ENCODE measurements around the gene PGM1.

PGM1 gene

GRCh38 chr1:63632110-63632509, 38.9 kb downstream of the PGM1 start:
- no peak for DNase-seq

GRCh38 chr1:63633281-63633680, 40.1 kb downstream of the PGM1 start:
- DNase-seq: no peak

- DNase-seq: no peak
These were observed 41.3 kb downstream of the PGM1 start for GRCh38 chr1:63634471-63634870.

DNA sequence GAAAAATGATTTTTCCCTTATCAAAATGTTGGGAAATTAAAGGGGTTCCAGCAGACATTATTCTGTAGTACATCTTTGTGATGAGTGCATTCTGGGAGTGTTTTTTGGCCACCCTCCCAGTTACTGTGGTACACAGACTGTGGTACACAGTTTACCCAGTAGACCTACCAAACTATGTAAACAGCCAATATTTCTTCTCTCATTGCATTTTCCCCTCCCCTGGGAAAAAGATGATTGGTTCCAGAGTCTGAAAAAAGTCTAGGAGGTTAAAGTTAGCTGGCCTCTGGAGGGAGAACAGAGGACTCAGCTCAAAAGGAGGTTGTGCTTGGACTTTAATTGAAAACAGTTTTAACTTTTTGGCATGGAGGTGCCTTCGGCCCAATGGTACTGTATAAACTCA, 42.5 kb downstream of the PGM1 start:
- DNase-seq: no peak

- DNase-seq: no peak
These were observed 43.2 kb downstream of the PGM1 start for GRCh38 chr1:63636192-63637105.

DNA sequence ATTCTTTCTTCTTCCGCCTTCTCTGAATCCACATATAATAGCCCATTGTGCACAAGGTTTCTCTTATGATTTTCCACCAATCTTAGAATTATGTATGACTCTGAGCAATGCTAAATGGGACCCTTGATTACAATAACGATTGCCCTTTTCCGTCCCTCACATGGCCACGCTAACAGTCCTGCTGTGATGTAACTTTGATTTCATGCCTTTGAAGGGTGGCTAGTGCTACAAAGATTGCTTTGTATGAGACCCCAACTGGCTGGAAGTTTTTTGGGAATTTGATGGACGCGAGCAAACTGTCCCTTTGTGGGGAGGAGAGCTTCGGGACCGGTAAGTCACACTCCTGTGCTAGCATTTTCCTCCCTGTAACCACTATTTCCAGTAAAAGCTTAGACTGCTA, 45.3 kb downstream of the PGM1 start:
- no peak for DNase-seq

- DNase-seq: no peak
These were observed 45.7 kb downstream of the PGM1 start for GRCh38 chr1:63638875-63639274.

DNA sequence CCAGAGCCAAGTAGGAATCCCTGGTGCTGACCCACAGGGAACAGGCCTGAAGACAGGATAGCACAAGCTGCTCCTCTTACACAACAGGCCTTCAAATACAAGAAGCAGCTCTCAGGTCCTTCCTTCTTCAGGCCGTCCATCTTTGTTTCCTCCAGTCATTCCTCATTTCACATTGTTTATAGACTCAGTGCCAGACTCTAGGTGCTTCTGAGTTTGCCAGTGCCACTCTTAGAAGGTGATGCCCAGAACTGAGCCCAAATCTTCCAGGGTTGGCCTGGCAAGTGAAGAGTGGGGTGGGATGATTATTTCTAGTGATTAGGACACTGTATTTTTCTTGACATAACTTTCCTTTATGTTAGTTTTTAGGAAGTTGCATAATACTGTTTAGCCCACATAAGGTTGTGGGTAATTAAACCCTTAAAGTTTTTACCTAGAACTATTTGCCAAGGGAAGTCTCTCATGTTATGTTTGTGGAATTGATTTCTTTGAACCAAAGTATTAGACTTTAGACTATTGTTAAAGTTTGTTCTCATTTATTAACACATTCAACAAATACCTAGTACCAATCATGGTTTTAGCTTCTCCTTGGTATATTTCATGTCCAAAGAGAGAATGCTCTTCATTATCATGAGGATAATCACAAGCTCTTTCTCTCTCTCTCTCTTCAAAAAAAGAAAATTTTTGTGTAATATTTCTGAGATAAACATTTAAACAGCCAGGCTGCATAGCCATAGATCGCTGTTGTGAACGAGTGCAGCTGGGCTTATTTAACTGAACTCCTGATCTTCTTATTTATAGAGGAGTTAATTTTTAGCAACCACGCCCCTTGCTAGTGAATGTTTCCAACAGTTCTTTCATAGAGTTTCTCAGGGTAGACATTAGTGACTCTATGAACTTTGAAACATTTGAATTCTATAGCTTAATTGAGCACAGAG, 47.7 kb downstream of the PGM1 start:
- DNase-seq: no peak

- no peak for DNase-seq
These were observed 48.4 kb downstream of the PGM1 start for GRCh38 chr1:63641615-63642014.

DNA sequence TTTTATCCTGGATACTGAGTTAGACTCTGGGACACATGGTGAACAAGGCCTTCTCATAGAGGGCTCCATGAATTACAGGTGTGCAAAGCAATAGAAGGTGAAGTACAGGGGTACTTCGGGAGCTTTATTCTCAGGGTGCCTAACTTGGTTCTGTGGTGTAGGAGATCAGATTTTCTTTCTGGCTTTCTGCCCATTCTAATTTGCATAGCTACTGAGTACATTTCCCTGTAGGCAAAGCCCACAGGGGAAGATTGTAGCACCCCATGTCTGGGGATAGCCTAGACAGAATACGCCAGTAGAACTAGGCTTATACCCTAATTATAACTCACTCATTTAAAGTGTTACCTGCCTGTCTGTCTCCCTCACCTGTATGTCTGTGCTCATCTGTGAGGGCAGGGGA, 49.7 kb downstream of the PGM1 start:
- DNase-seq: no peak

GRCh38 chr1:63643517-63643916, 50.3 kb downstream of the PGM1 start:
- no peak for DNase-seq

DNA sequence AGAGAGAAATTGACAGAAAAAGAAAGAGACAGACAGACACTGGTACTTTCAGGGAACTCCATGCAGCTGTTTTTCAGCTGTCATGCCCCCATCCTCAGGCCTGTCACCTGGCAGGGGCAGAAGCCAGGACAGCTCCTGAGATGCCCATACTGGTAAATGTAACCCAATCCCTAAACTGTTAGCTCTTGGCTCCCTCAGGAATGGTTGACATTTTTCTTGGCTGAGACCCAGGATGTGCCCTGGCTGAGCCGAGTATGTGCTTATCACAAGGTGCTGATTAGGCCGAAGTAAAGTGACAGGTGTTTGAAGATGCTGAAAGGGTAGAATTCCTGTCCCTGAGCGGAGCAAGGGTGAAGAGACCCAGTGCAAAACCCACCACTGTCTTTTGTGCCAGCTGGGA, 50.7 kb downstream of the PGM1 start:
- DNase-seq: no peak

DNA sequence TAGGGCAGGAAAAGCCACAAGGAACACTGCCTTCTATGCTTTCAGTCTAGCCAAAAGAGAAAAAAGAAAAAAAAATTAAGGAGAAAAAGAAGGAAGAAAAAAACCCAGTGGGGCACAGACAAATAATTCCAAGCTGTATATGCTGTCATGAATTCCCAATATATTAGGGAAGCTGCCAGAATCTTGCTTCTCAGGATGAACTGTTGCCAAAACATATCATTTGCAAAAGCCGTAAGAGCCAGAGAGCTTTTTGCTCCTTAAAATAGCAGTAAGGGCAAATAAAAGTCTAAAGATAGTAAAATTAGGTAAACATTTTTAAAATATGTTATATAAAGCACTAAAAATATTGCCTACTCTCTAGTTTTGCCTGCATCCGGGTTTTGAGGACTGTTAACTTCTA, 52.1 kb downstream of the PGM1 start:
- DNase-seq: no peak

DNA sequence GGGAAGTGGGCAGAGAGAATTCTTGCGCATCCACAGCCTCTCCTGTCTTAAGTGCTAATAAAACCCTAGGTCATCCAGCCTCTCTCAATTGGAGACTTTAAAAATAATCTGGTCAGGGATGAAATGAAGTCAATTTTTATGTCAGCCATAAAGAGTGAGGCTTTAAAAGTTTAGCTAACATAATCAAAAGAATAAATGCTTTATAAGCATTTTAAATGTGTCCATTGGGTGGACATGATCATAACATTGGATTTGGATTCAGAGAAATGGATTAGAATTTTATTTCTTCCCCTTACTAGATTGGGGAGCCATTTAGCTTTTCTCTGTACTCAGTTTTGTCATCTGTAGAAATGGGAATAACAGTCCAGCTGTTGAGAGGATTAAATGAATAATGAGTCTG, 55.5 kb downstream of the PGM1 start:
- no peak for DNase-seq

DNA sequence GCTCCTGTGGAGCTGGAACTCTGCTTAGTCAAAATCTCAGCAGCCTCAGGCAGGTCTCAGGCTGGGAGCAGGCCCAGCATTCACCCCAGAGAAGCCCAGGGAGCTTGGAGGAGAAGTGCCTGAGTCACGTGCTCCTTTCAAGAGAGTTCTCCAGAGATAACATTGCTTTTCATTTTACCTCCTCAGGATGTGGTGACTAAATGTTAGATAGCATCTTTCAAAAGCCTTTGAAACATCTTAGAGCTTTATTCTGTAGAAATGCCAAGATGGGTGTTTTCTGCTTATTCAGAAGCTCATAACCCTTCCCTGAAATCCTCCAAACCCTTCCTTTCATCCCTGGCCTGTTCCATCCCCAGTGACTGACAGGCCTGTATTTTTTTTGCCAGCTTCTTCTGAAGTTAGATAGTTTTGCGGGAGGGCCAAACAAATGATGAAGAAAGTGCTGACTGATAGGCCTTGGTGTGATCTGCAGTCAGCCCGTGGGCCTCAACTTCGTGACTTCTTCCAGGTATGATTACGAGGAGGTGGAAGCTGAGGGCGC, 58.0 kb downstream of the PGM1 start:
- DNase-seq: no peak

DNA sequence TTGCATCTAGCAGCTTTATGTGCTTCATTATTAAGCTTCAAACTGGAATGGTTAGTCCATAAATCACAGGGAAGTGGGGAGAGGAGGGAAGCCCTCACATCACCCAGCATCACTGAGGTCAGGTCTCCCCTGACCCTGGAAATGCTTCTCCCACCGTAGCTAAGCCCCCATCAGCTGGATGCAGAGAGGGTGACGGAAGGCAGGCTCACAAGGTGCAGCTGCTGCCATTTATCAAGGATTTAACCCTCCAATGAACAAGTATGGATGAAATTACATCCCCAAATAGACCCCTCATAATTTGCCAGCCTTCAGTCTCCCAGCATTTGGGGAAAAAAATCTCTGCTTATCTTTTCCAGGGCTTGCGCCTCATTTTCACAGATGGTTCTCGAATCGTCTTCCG, 60.8 kb downstream of the PGM1 start:
- no peak for DNase-seq

- DNase-seq: no peak
These were observed 66.2 kb downstream of the PGM1 start for GRCh38 chr1:63659448-63659847.

DNA sequence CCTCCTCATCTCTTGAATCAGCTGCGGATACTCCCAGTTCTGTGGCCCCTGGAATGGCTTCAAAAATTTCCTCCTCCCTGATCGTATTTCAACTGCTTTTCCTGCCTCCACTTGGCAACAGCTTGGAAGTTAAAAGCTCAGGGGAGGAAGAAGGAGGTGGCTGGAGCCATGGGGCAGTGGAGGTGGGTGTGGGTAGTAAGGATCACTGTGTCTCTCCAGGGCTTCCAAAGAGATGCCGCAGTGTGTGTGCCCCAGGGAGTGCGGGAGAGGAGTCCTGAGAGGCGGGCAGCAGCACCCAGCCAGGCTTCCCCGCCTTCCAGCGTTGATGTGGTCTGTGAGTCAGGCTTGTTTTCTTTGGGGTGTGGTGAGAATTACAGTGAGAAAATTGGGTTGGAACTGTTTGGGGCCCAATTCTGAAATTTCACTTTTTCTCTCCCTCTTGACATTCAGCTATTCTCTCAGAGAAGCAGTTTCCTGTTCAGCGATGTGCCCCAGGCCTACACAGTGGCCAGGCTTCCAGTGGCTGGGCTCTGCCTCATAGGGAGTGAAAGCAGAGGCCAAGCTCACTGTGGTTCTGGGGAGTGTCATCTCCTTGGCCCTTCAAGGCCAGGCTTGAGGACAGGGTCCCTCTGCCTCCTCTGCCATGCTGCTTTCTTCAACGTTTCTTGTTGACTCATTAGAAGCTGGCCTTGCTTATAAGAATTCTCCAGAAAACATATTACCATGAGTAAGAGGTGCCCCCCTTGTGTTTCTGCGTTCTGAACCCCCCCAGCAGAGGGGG, 69.0 kb downstream of the PGM1 start:
- no peak for DNase-seq

GRCh38 chr1:63662841-63663240, 69.6 kb downstream of the PGM1 start:
- no peak for DNase-seq

DNA sequence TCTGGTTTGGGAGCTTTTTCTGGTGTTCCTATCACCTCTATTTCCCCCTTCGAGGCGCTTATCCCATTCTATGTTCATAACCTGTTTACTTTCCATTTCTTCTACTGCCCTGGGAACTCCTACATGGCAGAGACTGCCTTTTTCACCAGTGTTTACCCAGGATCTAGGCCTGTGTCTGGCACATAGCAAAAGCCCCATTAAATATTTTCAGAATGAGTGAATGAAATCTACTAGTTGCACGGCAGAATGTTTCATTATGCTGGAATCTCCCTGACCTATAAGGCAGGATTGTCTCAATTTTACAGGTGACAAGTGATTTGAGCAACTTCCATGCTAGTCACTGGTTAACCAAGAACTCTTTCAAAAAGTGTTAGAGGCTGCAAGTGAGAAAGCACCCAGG, 70.1 kb downstream of the PGM1 start:
- no peak for DNase-seq

DNA sequence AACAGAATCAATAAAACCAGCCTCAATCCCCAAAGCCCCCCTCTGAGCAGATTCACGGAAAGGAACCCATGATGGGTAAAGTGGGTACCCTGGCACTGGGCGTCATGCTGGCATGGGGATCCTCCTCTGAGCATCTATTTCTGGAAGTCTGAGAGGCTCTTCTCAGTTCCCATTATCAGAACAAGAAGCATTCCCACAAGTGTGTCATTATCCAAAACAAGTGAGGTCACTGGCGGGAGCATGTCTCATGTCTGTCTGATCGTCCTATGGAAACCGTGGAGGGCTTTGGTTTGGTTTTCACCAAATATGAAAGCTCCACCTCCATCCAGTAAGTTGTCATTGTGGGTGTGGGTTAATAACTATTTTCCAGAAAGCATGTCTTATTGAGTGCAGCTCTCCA, 70.7 kb downstream of the PGM1 start:
- no peak for DNase-seq

Measured in anterior cingulate cortex (tissue), 58 donors.